ENCODE results near the gene SLC35F6.
A peak's percentile ranks its signal among the peaks of the same experiment; 100 is the strongest.

The SLC35F6 gene

GRCh38 chr2:26780203-26780760 is 16.2 kb downstream of the SLC35F6 start:
- no peaks in the 10 kb centered on the region for H3K27me3 ChIP-seq (ENCODE audit: control insufficient read depth in 3 of 3, insufficient read depth in 3 of 3, low read depth in 1 of 3, low read length in 3 of 3)
- H2BK5ac ChIP-seq (ENCODE audit: low read length): no peak overlapping the region
- no peak for DNase-seq (ENCODE audit: low spot score)
- H4K8ac ChIP-seq (ENCODE audit: low read depth, low read length): no peak overlapping the region
- no peak overlapping the region for H3K18ac ChIP-seq (ENCODE audit: low read length)
- H3K79me1 ChIP-seq (ENCODE audit: low read depth, low read length): peaks cover 6% of the 10 kb centered on the region
- no peak overlapping the region for H2BK120ac ChIP-seq (ENCODE audit: low read depth, low read length)
- H3K9me3 ChIP-seq (replicated peaks in 1 of 2; ENCODE audit: control insufficient read depth in 2 of 2, insufficient read depth in 1 of 2, low read depth in 1 of 2, low read length in 2 of 2): peaks cover 3 to 5% of the 10 kb centered on the region in 2 donors
- no peak overlapping the region for H2AK5ac ChIP-seq (ENCODE audit: low read depth, low read length)
- no CpG with 5 or more reads among the region's 4 CpGs for WGBS, 2 donors (ENCODE audit: extremely low coverage in 2 of 2, insufficient read length in 2 of 2, insufficient replicate concordance in 1 of 2)
- H3K9ac ChIP-seq (ENCODE audit: low read depth, low read length, poor library complexity): no peak overlapping the region
- H3K27ac ChIP-seq (replicated peaks; ENCODE audit: low read length): no peak overlapping the region
- H3K4ac ChIP-seq (ENCODE audit: low read length): no peak overlapping the region
- no peak overlapping the region for H2AFZ ChIP-seq (ENCODE audit: low read length)
- peaks cover 0 to 8% of the 10 kb centered on the region in 2 donors for H3K4me1 ChIP-seq (ENCODE audit: control insufficient read depth in 2 of 2, insufficient read depth in 1 of 2, low read depth in 1 of 2, low read length in 2 of 2)
- H3K4me2 ChIP-seq (ENCODE audit: insufficient read depth, low read length, poor library complexity, severe bottlenecking): no peak overlapping the region
- H3K4me3 ChIP-seq (ENCODE audit: low read length in 2 of 2): no peak overlapping the region
- H2BK12ac ChIP-seq (ENCODE audit: low read length): no peak overlapping the region
- H3K23ac ChIP-seq (ENCODE audit: low read depth, low read length, poor library complexity): no peak overlapping the region
- H2BK15ac ChIP-seq (ENCODE audit: low read length): no peak overlapping the region
- peaks cover 26 to 72% of the 10 kb centered on the region in 2 donors for H3K36me3 ChIP-seq (replicated peaks in 1 of 2; ENCODE audit: control insufficient read depth in 2 of 2, insufficient read depth in 2 of 2, low read length in 2 of 2)
- H3K14ac ChIP-seq (ENCODE audit: low read length): no peak overlapping the region
- H4K91ac ChIP-seq (ENCODE audit: low read depth, low read length, poor library complexity): no peak overlapping the region

- H3K79me1 ChIP-seq (ENCODE audit: low read depth, low read length): peaks cover 5% of the 10 kb centered on the region
- H3K4me3 ChIP-seq (ENCODE audit: low read length in 2 of 2): no peak overlapping the region
- DNase-seq (ENCODE audit: low spot score): no peak
- H3K9ac ChIP-seq (ENCODE audit: low read depth, low read length, poor library complexity): no peak overlapping the region
- H4K8ac ChIP-seq (ENCODE audit: low read depth, low read length): no peak overlapping the region
- H3K14ac ChIP-seq (ENCODE audit: low read length): no peak overlapping the region
- no CpG with 5 or more reads among the region's 12 CpGs for WGBS, 2 donors (ENCODE audit: extremely low coverage in 2 of 2, insufficient read length in 2 of 2, insufficient replicate concordance in 1 of 2)
- H2BK15ac ChIP-seq (ENCODE audit: low read length): no peak overlapping the region
- H2AK5ac ChIP-seq (ENCODE audit: low read depth, low read length): no peak overlapping the region
- no peak overlapping the region for H2AFZ ChIP-seq (ENCODE audit: low read length)
- H3K18ac ChIP-seq (ENCODE audit: low read length): no peak overlapping the region
- H3K27ac ChIP-seq (replicated peaks; ENCODE audit: low read length): no peak overlapping the region
- no peaks in the 10 kb centered on the region for H3K27me3 ChIP-seq (ENCODE audit: control insufficient read depth in 3 of 3, insufficient read depth in 3 of 3, low read depth in 1 of 3, low read length in 3 of 3)
- H4K91ac ChIP-seq (ENCODE audit: low read depth, low read length, poor library complexity): no peak overlapping the region
- peaks cover 14 to 51% of the 10 kb centered on the region in 2 donors for H3K36me3 ChIP-seq (replicated peaks in 1 of 2; ENCODE audit: control insufficient read depth in 2 of 2, insufficient read depth in 2 of 2, low read length in 2 of 2)
- peaks cover 5 to 13% of the 10 kb centered on the region in 2 donors for H3K9me3 ChIP-seq (replicated peaks in 1 of 2; ENCODE audit: control insufficient read depth in 2 of 2, insufficient read depth in 1 of 2, low read depth in 1 of 2, low read length in 2 of 2)
- H3K23ac ChIP-seq (ENCODE audit: low read depth, low read length, poor library complexity): no peak overlapping the region
- no peak overlapping the region for H2BK12ac ChIP-seq (ENCODE audit: low read length)
- H3K4me1 ChIP-seq (ENCODE audit: control insufficient read depth in 2 of 2, insufficient read depth in 1 of 2, low read depth in 1 of 2, low read length in 2 of 2): peaks cover 6 to 14% of the 10 kb centered on the region in 2 donors
- H2BK120ac ChIP-seq (ENCODE audit: low read depth, low read length): no peak overlapping the region
- no peak overlapping the region for H3K4ac ChIP-seq (ENCODE audit: low read length)
- no peak overlapping the region for H3K4me2 ChIP-seq (ENCODE audit: insufficient read depth, low read length, poor library complexity, severe bottlenecking)
- H2BK5ac ChIP-seq (ENCODE audit: low read length): no peak overlapping the region
These were observed 19.0 kb downstream of the SLC35F6 start for GRCh38 chr2:26782876-26783704.

- WGBS, 2 donors (ENCODE audit: extremely low coverage in 2 of 2, insufficient read length in 2 of 2, insufficient replicate concordance in 1 of 2): no CpG with 5 or more reads among the region's 19 CpGs
- H4K91ac ChIP-seq (ENCODE audit: low read depth, low read length, poor library complexity): no peak overlapping the region
- no peak overlapping the region for H2BK12ac ChIP-seq (ENCODE audit: low read length)
- H3K36me3 ChIP-seq (replicated peaks in 1 of 2; ENCODE audit: control insufficient read depth in 2 of 2, insufficient read depth in 2 of 2, low read length in 2 of 2): peaks cover 17 to 51% of the 10 kb centered on the region in 2 donors
- DNase-seq (ENCODE audit: low spot score): no peak
- H2BK5ac ChIP-seq (ENCODE audit: low read length): no peak overlapping the region
- H3K4me1 ChIP-seq (ENCODE audit: control insufficient read depth in 2 of 2, insufficient read depth in 1 of 2, low read depth in 1 of 2, low read length in 2 of 2): peaks cover 9 to 15% of the 10 kb centered on the region in 2 donors
- peaks cover 15% of the 10 kb centered on the region for H3K79me1 ChIP-seq (ENCODE audit: low read depth, low read length)
- no peak overlapping the region for H3K4ac ChIP-seq (ENCODE audit: low read length)
- no peak overlapping the region for H3K23ac ChIP-seq (ENCODE audit: low read depth, low read length, poor library complexity)
- H2BK120ac ChIP-seq (ENCODE audit: low read depth, low read length): no peak overlapping the region
- no peak overlapping the region for H3K9ac ChIP-seq (ENCODE audit: low read depth, low read length, poor library complexity)
- H3K18ac ChIP-seq (ENCODE audit: low read length): no peak overlapping the region
- H2BK15ac ChIP-seq (ENCODE audit: low read length): no peak overlapping the region
- no peaks in the 10 kb centered on the region for H3K27me3 ChIP-seq (ENCODE audit: control insufficient read depth in 3 of 3, insufficient read depth in 3 of 3, low read depth in 1 of 3, low read length in 3 of 3)
- peaks cover 10 to 27% of the 10 kb centered on the region in 2 donors for H3K9me3 ChIP-seq (replicated peaks in 1 of 2; ENCODE audit: control insufficient read depth in 2 of 2, insufficient read depth in 1 of 2, low read depth in 1 of 2, low read length in 2 of 2)
- no peak overlapping the region for H3K27ac ChIP-seq (replicated peaks; ENCODE audit: low read length)
- no peak overlapping the region for H2AK5ac ChIP-seq (ENCODE audit: low read depth, low read length)
- peak overlapping the region; percentile 10 to 22 for H3K4me3 ChIP-seq (ENCODE audit: low read length in 2 of 2)
- H3K14ac ChIP-seq (ENCODE audit: low read length): no peak overlapping the region
- no peak overlapping the region for H3K4me2 ChIP-seq (ENCODE audit: insufficient read depth, low read length, poor library complexity, severe bottlenecking)
- H4K8ac ChIP-seq (ENCODE audit: low read depth, low read length): no peak overlapping the region
- peak overlapping the region; percentile 41 for H2AFZ ChIP-seq (ENCODE audit: low read length)
These were observed 20.6 kb downstream of the SLC35F6 start for GRCh38 chr2:26784570-26785234.
